Suprapubic skin (tissue), 4 donors: Measurements from ENCODE around the gene NPBWR2. TPM values are rescaled to one million over a fixed set of nuclear protein-coding genes. Genes with fewer than 3 reads are reported as not detected.

ENCODE experiments used
- DNase-seq, 2 donors: peaks; one replicate each; pipeline ENCODE4 v3.0.0-alpha.2; 2019; ENCODE audit warnings: low spot score in 2 of 2
- H3K27ac ChIP-seq: fragments of 200-600 bp; sonication (generic); one replicate; pipeline ENCODE4 v1.5.1; 2019
- H3K27me3 ChIP-seq: fragments of 200-600 bp; sonication (generic); one replicate; pipeline ENCODE4 v1.5.1; 2019
- H3K36me3 ChIP-seq: fragments of 200-600 bp; sonication (generic); one replicate; pipeline ENCODE4 v1.5.1; 2019
- H3K4me1 ChIP-seq: fragments of 200-600 bp; sonication (generic); one replicate; pipeline ENCODE4 v1.5.1; 2019
- H3K4me3 ChIP-seq: fragments of 200-600 bp; sonication (generic); one replicate; pipeline ENCODE4 v1.5.1; 2019; ENCODE audit warnings: mild to moderate bottlenecking
- H3K9me3 ChIP-seq: fragments of 200-600 bp; sonication (generic); one replicate; pipeline ENCODE4 v1.5.1; 2019
- EP300 ChIP-seq: sonication (generic); formaldehyde crosslinking; IDR thresholded peaks from one replicate; pipeline ENCODE4 v1.6.1; 2017; ENCODE audit warnings: antibody characterized with exemption
- POLR2A ChIP-seq, 2 donors: fragments of 450-650 bp; IDR thresholded peaks; one replicate each; pipeline ENCODE4 v1.6.1; 2017; ENCODE audit warnings: antibody characterized with exemption in 2 of 2, mild to moderate bottlenecking in 2 of 2, moderate library complexity in 2 of 2
- POLR2AphosphoS5 ChIP-seq, 3 donors: sonication (generic); formaldehyde crosslinking; IDR thresholded peaks; one replicate each; pipeline ENCODE4 v1.6.1; 2017; ENCODE audit warnings: antibody characterized with exemption in 3 of 3
- WGBS: methylation state at CpG from one replicate; pipeline ENCODE4 v1.1.5; 2018; 5-methylcytosine and 5-hydroxymethylcytosine counted together
- total RNA-seq, 4 donors: library from RNA; depleted of rRNA; stranded (reverse); fragments of >200 nt; gene quantifications; one replicate each; pipeline ENCODE4 v1.1.0, GENCODE V29; 2016
- TF ChIP-seq, protein P1 (sequence below), 2 donors: fragments of 200-600 bp in 1 of 2; fragments of 450-650 bp in 1 of 2; sonication (generic) in 1 of 2; IDR thresholded peaks; one replicate each; pipeline ENCODE4 v1.5.1; 2016 to 2019; ENCODE audit warnings: antibody characterized with exemption in 2 of 2, mild to moderate bottlenecking in 1 of 2, moderate library complexity in 1 of 2

Gene NPBWR2
- total RNA-seq, 4 donors from 2014 or later, result not detected

DNA sequence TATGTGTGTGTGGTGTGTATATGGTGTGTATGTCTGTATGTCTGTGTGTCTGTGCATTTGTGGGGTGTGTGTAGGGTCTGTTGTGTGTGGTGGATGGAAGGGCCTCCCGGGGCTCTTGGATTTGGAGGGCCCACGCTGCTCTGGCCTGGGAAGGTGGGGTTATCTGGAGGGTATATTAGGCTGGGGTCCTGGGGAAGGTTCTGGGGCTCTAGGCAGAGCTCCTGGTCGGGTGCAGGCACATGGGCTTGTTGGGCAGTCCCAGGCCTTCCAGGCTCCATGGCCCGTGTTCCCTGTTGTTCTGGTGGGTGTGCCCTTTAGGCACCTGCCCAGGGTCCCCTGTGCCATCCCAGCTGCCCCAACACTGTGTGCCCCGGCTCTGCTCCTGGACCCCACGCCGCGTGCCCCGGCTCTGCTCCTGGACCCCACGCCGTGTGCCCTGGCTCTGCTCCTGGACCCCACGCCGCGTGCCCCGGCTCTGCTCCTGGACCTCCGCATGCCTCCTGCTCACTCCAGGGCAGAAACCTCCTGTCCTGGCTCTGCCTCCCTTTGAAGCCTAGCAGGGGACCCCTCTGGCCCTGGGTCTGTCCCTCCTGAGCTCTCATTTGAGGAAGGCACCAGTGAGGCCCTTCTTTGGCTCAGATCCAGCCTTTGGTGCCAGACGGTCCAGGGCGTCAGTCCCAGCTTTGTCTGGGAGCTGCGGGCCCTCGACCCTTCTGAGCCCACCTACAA lies 46.7 kb upstream of the NPBWR2 start:
- H3K36me3 ChIP-seq, result no peaks in the 10 kb centered on the region
- DNase-seq, result no peak
- 92% methylated on average over 10 of the region's 20 CpGs for WGBS
- H3K4me1 ChIP-seq, result no peaks in the 10 kb centered on the region
- TF ChIP-seq, protein P1, sequence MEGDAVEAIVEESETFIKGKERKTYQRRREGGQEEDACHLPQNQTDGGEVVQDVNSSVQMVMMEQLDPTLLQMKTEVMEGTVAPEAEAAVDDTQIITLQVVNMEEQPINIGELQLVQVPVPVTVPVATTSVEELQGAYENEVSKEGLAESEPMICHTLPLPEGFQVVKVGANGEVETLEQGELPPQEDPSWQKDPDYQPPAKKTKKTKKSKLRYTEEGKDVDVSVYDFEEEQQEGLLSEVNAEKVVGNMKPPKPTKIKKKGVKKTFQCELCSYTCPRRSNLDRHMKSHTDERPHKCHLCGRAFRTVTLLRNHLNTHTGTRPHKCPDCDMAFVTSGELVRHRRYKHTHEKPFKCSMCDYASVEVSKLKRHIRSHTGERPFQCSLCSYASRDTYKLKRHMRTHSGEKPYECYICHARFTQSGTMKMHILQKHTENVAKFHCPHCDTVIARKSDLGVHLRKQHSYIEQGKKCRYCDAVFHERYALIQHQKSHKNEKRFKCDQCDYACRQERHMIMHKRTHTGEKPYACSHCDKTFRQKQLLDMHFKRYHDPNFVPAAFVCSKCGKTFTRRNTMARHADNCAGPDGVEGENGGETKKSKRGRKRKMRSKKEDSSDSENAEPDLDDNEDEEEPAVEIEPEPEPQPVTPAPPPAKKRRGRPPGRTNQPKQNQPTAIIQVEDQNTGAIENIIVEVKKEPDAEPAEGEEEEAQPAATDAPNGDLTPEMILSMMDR (IDR thresholded peaks at IDR 0.05), result no peak
- no peak for TF ChIP-seq POLR2AphosphoS5 (IDR thresholded peaks at IDR 0.05)
- TF ChIP-seq EP300, result no peak
- no peak for TF ChIP-seq POLR2A (IDR thresholded peaks at IDR 0.05)
- no peak overlapping the region for H3K27ac ChIP-seq
- no peak overlapping the region for H3K4me3 ChIP-seq
- no peaks in the 10 kb centered on the region for H3K9me3 ChIP-seq
- peaks cover 53% of the 10 kb centered on the region for H3K27me3 ChIP-seq

DNA sequence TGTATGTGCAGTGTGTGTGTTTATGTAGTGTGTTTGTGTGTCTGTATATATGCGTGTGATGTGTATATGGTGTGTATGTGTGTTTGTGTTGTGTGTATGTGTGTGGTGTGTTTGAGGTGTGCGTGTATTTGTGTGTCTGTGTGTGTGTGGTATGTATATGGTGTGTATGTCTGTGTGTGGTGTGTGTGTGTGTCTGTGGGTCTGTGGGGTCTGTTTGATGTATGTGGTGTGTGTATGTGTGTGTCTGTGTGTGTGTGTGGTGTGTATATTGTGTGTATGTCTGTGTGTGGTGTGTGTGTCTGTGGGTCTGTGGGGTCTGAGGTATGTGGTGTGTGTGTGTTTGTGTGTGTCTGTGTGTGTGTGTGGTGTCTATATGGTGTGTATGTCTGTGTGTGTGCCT lies 46.0 kb upstream of the NPBWR2 start:
- Histone ChIP-seq H3K27ac (no peak overlapping the region), H3K27me3 (peaks cover 46% of the 10 kb centered on the region), H3K9me3 (no peaks in the 10 kb centered on the region), H3K4me1 (no peaks in the 10 kb centered on the region), H3K36me3 (no peaks in the 10 kb centered on the region), H3K4me3 (no peak overlapping the region)
- TF ChIP-seq, protein P1 (IDR thresholded peaks at IDR 0.05), result no peak
- TF ChIP-seq EP300, result no peak
- WGBS, result 64% methylated on average over 2 of the region's 2 CpGs
- DNase-seq, result no peak

DNA sequence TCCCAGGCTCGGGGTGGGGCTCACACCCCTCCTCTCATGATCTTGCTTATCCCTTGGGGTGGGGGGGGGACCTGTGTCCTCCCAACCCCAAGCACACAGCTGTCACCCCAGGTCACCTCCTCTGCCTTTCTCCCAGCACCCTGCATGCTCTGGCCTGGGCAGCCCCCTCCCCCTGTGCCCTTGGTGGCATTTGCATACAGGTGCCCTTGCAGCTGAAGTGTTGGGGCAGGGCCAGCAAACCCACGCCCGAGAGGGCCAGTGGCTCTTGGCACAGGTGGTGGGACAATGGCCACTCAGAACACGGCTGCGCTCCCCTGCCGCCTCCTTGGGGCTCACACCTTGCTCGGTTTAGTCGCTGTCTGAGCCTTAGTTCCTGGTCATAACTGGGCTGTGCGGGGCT lies 45.5 kb upstream of the NPBWR2 start:
- Histone ChIP-seq H3K9me3 (no peaks in the 10 kb centered on the region), H3K27me3 (peaks cover 43% of the 10 kb centered on the region), H3K4me1 (no peaks in the 10 kb centered on the region), H3K36me3 (no peaks in the 10 kb centered on the region), H3K4me3 (no peak overlapping the region), H3K27ac (no peak overlapping the region)
- TF ChIP-seq POLR2A (IDR thresholded peaks at IDR 0.05) (no peak), POLR2AphosphoS5 (IDR thresholded peaks at IDR 0.05) (no peak)
- TF ChIP-seq, protein P1 (IDR thresholded peaks at IDR 0.05), result no peak
- 87% methylated on average over 3 of the region's 9 CpGs for WGBS
- DNase-seq, result no peak

DNA sequence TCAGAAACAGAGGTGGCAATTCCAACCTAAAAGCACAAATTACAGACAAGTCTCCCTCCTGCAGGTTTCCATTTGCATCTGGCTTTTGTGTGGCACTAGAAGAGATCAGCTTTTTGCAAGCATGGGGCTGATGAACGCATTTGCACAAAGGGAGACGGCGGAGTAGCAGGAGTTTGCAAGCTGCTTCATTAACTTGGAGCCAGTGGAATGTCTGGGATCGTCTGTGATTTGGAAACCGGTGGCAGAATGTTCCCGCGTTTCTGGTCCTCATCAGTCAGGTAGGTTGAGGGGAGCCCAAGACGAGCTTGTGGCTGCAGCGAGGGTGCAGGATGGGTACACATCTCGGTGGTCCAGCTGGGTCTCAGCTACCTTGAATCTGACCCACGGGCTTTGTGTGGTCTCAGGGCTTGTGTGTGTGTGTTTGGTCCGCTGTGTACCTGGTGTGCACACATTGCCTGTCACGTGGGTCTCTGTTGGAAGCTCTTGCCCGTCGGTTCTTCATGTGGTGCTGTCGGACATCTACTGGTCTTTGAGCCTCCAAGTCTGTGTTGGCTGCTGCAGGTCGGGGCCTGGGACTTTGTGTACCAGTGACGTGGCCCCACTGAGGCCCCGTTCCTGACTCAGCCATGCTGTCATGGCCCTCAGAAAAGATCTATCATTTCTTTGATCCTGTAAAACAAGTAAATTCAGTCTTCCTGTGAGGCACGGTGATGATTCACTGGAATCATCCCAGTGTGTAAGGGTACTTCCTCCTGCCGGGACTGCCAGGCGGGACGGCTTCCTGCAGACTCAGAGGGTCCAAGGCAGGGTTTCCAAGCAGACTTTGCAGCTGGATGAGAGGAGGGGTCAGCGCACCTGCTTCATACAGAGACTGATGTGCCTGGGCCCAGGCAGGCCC lies 44.5 kb upstream of the NPBWR2 start:
- 62% methylated on average over 14 of the region's 24 CpGs for WGBS
- H3K27ac ChIP-seq, result no peak overlapping the region

DNA sequence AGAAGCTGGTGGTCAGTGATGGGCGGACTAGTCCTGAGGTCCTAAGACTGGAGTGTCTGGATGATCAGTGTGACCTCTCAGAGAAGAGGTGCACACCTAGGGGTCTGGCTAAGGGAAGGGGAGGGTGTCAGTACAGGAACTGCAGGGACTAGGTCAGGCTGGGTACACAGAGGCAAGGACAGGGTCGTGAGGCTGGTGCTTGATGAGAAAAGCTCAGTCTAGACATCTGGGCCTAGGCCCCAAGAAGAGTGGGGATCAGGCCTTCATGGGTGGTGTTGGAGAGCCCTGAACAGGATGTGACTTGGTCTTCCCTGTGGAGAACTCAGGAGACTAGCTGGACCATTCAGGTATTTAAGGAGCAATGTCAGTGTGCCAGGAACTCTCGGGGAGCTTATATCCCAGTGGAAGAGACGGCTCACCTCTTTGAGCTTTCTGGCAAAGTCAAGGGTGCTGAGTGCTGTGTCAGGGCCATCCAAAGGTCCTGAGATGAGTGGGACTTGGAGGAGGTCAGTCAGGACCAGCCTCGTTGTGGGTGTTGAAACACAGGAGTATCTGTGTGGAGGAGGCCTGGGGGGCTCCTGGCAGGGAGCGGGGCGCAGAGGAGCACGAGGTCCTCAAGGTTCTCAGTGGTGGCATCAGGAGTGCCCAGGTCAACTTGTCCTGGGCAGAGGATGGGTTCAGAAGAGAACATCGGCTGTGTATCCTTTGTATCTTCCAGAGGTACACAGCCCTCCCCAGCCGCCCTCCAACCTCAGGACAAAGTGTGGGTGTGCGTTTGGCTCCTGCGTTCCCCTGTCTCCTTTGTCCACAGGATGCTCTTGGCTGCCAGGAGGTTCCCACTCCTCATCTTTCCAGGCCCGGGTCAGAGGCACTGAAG lies 43.6 kb upstream of the NPBWR2 start:
- 83% methylated on average over 10 of the region's 13 CpGs for WGBS
- TF ChIP-seq, protein P1 (IDR thresholded peaks at IDR 0.05), result no peak
- TF ChIP-seq POLR2AphosphoS5 (IDR thresholded peaks at IDR 0.05), result no peak
- no peak for TF ChIP-seq POLR2A (IDR thresholded peaks at IDR 0.05)
- TF ChIP-seq EP300, result no peak
- DNase-seq, result peak; percentile 31 to 42

More for the DNA sequence above, 44.5 kb upstream of the NPBWR2 start:
- H3K4me1 ChIP-seq, result no peaks in the 10 kb centered on the region
- H3K36me3 ChIP-seq, result no peaks in the 10 kb centered on the region
- TF ChIP-seq POLR2AphosphoS5 (IDR thresholded peaks at IDR 0.05), result no peak
- H3K9me3 ChIP-seq, result no peaks in the 10 kb centered on the region
- H3K27me3 ChIP-seq, result peaks cover 48% of the 10 kb centered on the region
- no peak overlapping the region for H3K4me3 ChIP-seq
- no peak for DNase-seq

More for the DNA sequence above, 43.6 kb upstream of the NPBWR2 start:
- H3K4me1 ChIP-seq, result no peaks in the 10 kb centered on the region
- no peak overlapping the region for H3K27ac ChIP-seq
- H3K9me3 ChIP-seq, result no peaks in the 10 kb centered on the region
- peaks cover 50% of the 10 kb centered on the region for H3K27me3 ChIP-seq
- H3K4me3 ChIP-seq, result no peak overlapping the region
- no peaks in the 10 kb centered on the region for H3K36me3 ChIP-seq
